GM19043 (cell line): Measurements from ENCODE around the gene MCUR1.

Experiments
- ATAC-seq: cut with Tn5 transposase; IDR thresholded peaks from one replicate; pipeline ENCODE4 v1.9.1; 2021; ENCODE audit warnings: low read depth; ENCODE audit not compliant: unreplicated experiment

Gene MCUR1

DNA sequence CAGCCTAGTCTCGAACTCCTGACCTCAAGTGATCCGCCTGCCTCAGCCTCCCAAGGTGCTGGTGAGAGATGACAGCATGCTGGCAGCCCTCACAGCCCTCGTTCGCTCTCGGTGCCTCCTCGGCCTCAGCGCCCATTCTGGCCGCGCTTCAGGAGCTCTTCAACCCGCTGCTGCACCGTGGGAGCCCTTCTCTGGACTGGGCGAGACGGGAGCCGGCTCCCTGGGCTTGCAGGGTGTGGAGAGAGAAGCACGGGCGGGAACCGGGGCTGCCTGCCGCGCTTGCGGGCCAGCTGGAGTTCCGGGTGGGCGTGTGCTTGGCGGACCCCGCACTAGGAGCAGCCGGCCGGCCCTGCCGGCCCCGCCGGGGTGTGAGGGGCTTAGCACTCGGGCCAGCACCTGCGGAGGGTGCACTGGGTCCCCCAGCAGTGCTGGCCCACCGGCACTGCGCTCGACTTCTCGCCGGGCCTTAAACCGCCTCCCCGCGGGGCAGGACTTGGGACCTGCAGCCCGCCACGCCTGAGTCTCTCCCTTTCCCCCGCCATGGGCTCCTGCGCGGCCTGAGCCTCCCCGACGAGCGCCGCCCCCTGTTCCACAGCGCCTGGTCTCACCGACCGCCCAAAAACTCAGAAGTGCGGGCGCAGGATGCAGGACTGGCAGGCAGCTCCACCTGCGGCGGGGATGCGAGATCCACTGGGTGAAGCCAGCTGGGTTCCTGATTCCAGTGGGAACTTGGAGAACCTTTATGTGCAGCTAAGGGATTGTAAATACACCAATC, 71.2 kb downstream of the MCUR1 start:
- no peak for ATAC-seq

GRCh38 chr6:13741365-13741764, 73.0 kb downstream of the MCUR1 start:
- no peak for ATAC-seq
